Measurements from ENCODE around the gene DNAJC17. TPM values are rescaled to one million over a fixed set of nuclear protein-coding genes. Genes with fewer than 3 reads are reported as not detected.

Gene DNAJC17
- total RNA-seq, 4 donors from 2014 or later: 6.0 to 56.9 (median 22.3) TPM

GRCh38 chr15:40773496-40773895 is 33.8 kb downstream of the DNAJC17 start:
- no peak for DNase-seq
- Histone ChIP-seq H3K4me1 (peaks cover 13 to 27% (median 24%) of the 10 kb centered on the region in 4 donors), H3K27ac (no peak overlapping the region), H3K9me3 (no peaks in the 10 kb centered on the region), H3K4me3 (no peak overlapping the region), H3K27me3 (no peaks in the 10 kb centered on the region), H3K36me3 (peaks cover 0 to 38% (median 11%) of the 10 kb centered on the region in 4 donors)
- 83% methylated on average over 4 of the region's 8 CpGs; no CpG with 5 or more reads in 1 of the 2 donors for WGBS, 2 donors (ENCODE audit: low coverage in 1 of 2)
- intact Hi-C loops (cut with DNase I; ENCODE audit: low total_unique reads): no loop called here
- in situ Hi-C loops (cut with MboI; ENCODE audit: low pct_ligation_motif_present in 1 of 4, low pct_unique_long_range_greater_than_20kb in 1 of 4, low sequenced_read_pairs in 3 of 4): loop anchor here in 3 of 4 donors (10.0 to 25.0 kb wide), 3 partner anchors 79 to 186 kb away; partner anchors contain the start of genes KNL1 (in 1 of the 3) and RAD51 (in 1 of the 3)
- TF ChIP-seq EP300 (IDR thresholded peaks at IDR 0.05; ENCODE audit: low read depth) (no peak), POLR2A (IDR thresholded peaks at IDR 0.05) (no peak), POLR2AphosphoS5 (IDR thresholded peaks at IDR 0.05) (no peak), CTCF (IDR thresholded peaks at IDR 0.05) (no peak)

GRCh38 chr15:40772014-40772413 is 35.3 kb downstream of the DNAJC17 start:
- no peak for DNase-seq
- peaks cover 0 to 23% (median 11%) of the 10 kb centered on the region in 4 donors for H3K36me3 ChIP-seq
- WGBS, 2 donors (ENCODE audit: low coverage in 1 of 2): 91% methylated on average over 13 of the region's 13 CpGs; no CpG with 5 or more reads in 1 of the 2 donors

GRCh38 chr15:40771242-40771641 is 36.0 kb downstream of the DNAJC17 start:
- no peaks in the 10 kb centered on the region for H3K9me3 ChIP-seq
- peaks cover 0 to 22% (median 10%) of the 10 kb centered on the region in 4 donors for H3K36me3 ChIP-seq
- H3K27me3 ChIP-seq: no peaks in the 10 kb centered on the region
- intact Hi-C loops (cut with DNase I; ENCODE audit: low total_unique reads) (no loop called here), in situ Hi-C loops (cut with MboI; ENCODE audit: low pct_ligation_motif_present in 1 of 4, low pct_unique_long_range_greater_than_20kb in 1 of 4, low sequenced_read_pairs in 3 of 4) (loop anchor here in 3 of 4 donors (10.0 to 25.0 kb wide), 3 partner anchors 76 to 184 kb away; partner anchors contain the start of genes KNL1 (in 1 of the 3) and RAD51 (in 1 of the 3))
- H3K27ac ChIP-seq: peak overlapping the region in 1 of 4 donors; percentile 88
- WGBS, 2 donors (ENCODE audit: low coverage in 1 of 2): 91 to 100% methylated on average over 3 to 5 of the region's 5 CpGs
- no peak overlapping the region for H3K4me3 ChIP-seq
- peaks cover 13 to 37% (median 33%) of the 10 kb centered on the region in 4 donors for H3K4me1 ChIP-seq
- no peak for DNase-seq
- TF ChIP-seq POLR2A (IDR thresholded peaks at IDR 0.05) (no peak), EP300 (IDR thresholded peaks at IDR 0.05; ENCODE audit: low read depth) (no peak)

More at GRCh38 chr15:40772014-40772413, 35.3 kb downstream of the DNAJC17 start:
- Histone ChIP-seq H3K27ac (no peak overlapping the region), H3K4me3 (no peak overlapping the region), H3K4me1 (peaks cover 13 to 37% (median 33%) of the 10 kb centered on the region in 4 donors), H3K27me3 (no peaks in the 10 kb centered on the region), H3K9me3 (no peaks in the 10 kb centered on the region)
- TF ChIP-seq POLR2AphosphoS5 (IDR thresholded peaks at IDR 0.05) (no peak), CTCF (IDR thresholded peaks at IDR 0.05) (no peak), POLR2A (IDR thresholded peaks at IDR 0.05) (no peak), EP300 (IDR thresholded peaks at IDR 0.05; ENCODE audit: low read depth) (no peak)
- in situ Hi-C loops (cut with MboI; ENCODE audit: low pct_ligation_motif_present in 1 of 4, low pct_unique_long_range_greater_than_20kb in 1 of 4, low sequenced_read_pairs in 3 of 4): loop anchor here in 3 of 4 donors (10.0 to 25.0 kb wide), 3 partner anchors 77 to 185 kb away; partner anchors contain the start of genes KNL1 (in 1 of the 3) and RAD51 (in 1 of the 3)
- intact Hi-C loops (cut with DNase I; ENCODE audit: low total_unique reads): no loop called here

- Histone ChIP-seq H3K4me1 (peaks cover 13 to 44% (median 38%) of the 10 kb centered on the region in 4 donors), H3K27me3 (no peaks in the 10 kb centered on the region), H3K4me3 (no peak overlapping the region), H3K9me3 (no peaks in the 10 kb centered on the region), H3K27ac (peak overlapping the region; percentile 77 to 88 (median 80)), H3K36me3 (peaks cover 0 to 14% (median 6%) of the 10 kb centered on the region in 4 donors)
- 68% methylated on average over 17 of the region's 17 CpGs; no CpG with 5 or more reads in 1 of the 2 donors for WGBS, 2 donors (ENCODE audit: low coverage in 1 of 2)
- intact Hi-C loops (cut with DNase I; ENCODE audit: low total_unique reads): no loop called here
- TF ChIP-seq EP300 (IDR thresholded peaks at IDR 0.05; ENCODE audit: low read depth) (no peak), CTCF (IDR thresholded peaks at IDR 0.05) (no peak), POLR2A (IDR thresholded peaks at IDR 0.05) (no peak), POLR2AphosphoS5 (IDR thresholded peaks at IDR 0.05) (no peak)
- peak; percentile 51 for DNase-seq
- in situ Hi-C loops (cut with MboI; ENCODE audit: low pct_ligation_motif_present in 1 of 4, low pct_unique_long_range_greater_than_20kb in 1 of 4, low sequenced_read_pairs in 3 of 4): loop anchor here in 3 of 4 donors (10.0 to 25.0 kb wide), 3 partner anchors 75 to 183 kb away; partner anchors contain the start of genes KNL1 (in 1 of the 3) and RAD51 (in 1 of the 3)
Measured at GRCh38 chr15:40770147-40770721, 37.0 kb downstream of the DNAJC17 start.
